ENCODE measurements around the gene SLC38A9. TPM values are rescaled to one million over a fixed set of nuclear protein-coding genes. Genes with fewer than 3 reads are reported as not detected.
A peak's percentile ranks its signal among the peaks of the same experiment; 100 is the strongest.

The SLC38A9 gene
- total and polyA plus RNA-seq, 9 of the 15 experiments (the other 6 are each of a cell fraction or from before 2014, with no cell fraction given), result 14.0 to 34.5 (median 20.7) TPM

DNA sequence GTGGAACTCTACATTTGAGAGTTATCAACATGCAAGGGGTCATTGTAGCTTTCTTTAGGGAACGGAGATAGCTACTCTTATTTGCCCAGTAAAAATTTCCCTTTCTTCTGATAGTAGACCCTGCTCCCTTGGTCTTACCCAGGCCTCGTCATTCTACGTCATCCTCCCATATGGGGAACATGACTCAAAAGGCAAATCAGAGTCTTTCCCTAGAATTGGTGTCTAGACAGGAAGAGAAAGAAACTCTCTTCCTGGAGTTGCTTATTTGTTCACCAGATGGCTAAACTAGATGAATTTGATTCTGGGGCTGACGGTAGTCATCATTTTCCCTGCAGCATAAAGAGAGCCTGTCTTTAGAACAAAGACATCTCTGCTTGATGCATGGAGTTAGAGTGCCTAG lies 12.2 kb upstream of the SLC38A9 start:
- Histone ChIP-seq H3K9ac (ENCODE audit: insufficient read depth in 1 of 2, low read depth in 2 of 2, low read length in 2 of 2) (no peak overlapping the region), H3K9me1 (ENCODE audit: control insufficient read depth, insufficient read depth, low read length) (no peaks in the 10 kb centered on the region), H3K27me3 (ENCODE audit: control insufficient read depth in 2 of 2, insufficient read depth in 2 of 2, low read length in 2 of 2) (no peaks in the 10 kb centered on the region; a peak in 1 of 5 replicates), H3K4me3 (no peak overlapping the region), H3K36me3 (ENCODE audit: control insufficient read depth, insufficient read depth, low read length) (no peaks in the 10 kb centered on the region), H3K79me2 (ENCODE audit: control insufficient read depth, insufficient read depth, low read length) (no peaks in the 10 kb centered on the region), H4K20me1 (replicated peaks; ENCODE audit: control insufficient read depth, insufficient read depth, low read length) (no peaks in the 10 kb centered on the region; the same call in 1 of the 2 replicates), H3K27ac (ENCODE audit: extremely low read depth, low read depth, low read length) (no peak overlapping the region), H3K4me2 (ENCODE audit: insufficient read depth, low read length) (no peak overlapping the region), H2AFZ (ENCODE audit: low read depth, low read length) (no peak overlapping the region), H3K9me3 (replicated peaks; ENCODE audit: control insufficient read depth, insufficient read depth, low read depth, low read length) (no peaks in the 10 kb centered on the region), H3K4me1 (replicated peaks in 1 of 2; ENCODE audit: control insufficient read depth in 2 of 2, insufficient read depth in 2 of 2, low read length in 2 of 2) (no peaks in the 10 kb centered on the region)
- no TSS peak for BruUV-seq (replicated peaks)
- DNase-seq (ENCODE audit: extremely low read depth in 1 of 4, low spot score in 3 of 4) (no peak), FAIRE-seq (no peak), ATAC-seq (no peak)
- TF ChIP-seq COPS2 (conservative IDR thresholded peaks at IDR 0.05) (no peak), SAFB2 (IDR thresholded peaks at IDR 0.05; ENCODE audit: borderline replicate concordance, low read depth, low read length, severe bottlenecking) (no peak), RFX5 (IDR thresholded peaks at IDR 0.05; ENCODE audit: low read depth, low read length) (no peak), SMAD4 (CRISPR knock-in tag; conservative IDR thresholded peaks at IDR 0.05) (peak; percentile 43; the same call in 1 of the 2 replicates), ATF1 (CRISPR knock-in tag; IDR thresholded peaks at IDR 0.05) (no peak), ATF1 (tag; IDR thresholded peaks at IDR 0.05) (peak; percentile 39; the same call in 1 of the 2 replicates), CREM (IDR thresholded peaks at IDR 0.05; ENCODE audit: low read depth) (0 out of 2 replicates have a peak, but pooled peaks have one; percentile 27), SRF (CRISPR knock-in tag; IDR thresholded peaks at IDR 0.05) (peak in 1 of 2 experiments; percentile 78; a peak in 1 of 4 replicates)
- TF ChIP-seq, protein P1, sequence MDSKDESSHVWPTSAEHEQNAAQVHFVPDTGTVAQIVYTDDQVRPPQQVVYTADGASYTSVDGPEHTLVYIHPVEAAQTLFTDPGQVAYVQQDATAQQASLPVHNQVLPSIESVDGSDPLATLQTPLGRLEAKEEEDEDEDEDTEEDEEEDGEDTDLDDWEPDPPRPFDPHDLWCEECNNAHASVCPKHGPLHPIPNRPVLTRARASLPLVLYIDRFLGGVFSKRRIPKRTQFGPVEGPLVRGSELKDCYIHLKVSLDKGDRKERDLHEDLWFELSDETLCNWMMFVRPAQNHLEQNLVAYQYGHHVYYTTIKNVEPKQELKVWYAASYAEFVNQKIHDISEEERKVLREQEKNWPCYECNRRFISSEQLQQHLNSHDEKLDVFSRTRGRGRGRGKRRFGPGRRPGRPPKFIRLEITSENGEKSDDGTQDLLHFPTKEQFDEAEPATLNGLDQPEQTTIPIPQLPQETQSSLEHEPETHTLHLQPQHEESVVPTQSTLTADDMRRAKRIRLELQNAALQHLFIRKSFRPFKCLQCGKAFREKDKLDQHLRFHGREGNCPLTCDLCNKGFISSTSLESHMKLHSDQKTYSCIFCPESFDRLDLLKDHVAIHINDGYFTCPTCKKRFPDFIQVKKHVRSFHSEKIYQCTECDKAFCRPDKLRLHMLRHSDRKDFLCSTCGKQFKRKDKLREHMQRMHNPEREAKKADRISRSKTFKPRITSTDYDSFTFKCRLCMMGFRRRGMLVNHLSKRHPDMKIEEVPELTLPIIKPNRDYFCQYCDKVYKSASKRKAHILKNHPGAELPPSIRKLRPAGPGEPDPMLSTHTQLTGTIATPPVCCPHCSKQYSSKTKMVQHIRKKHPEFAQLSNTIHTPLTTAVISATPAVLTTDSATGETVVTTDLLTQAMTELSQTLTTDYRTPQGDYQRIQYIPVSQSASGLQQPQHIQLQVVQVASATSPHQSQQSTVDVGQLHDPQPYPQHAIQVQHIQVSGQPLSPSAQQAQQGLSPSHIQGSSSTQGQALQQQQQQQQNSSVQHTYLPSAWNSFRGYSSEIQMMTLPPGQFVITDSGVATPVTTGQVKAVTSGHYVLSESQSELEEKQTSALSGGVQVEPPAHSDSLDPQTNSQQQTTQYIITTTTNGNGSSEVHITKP (IDR thresholded peaks at IDR 0.05; ENCODE audit: partially characterized antibody), result peak; percentile 33
- TF ChIP-seq, protein P2, sequence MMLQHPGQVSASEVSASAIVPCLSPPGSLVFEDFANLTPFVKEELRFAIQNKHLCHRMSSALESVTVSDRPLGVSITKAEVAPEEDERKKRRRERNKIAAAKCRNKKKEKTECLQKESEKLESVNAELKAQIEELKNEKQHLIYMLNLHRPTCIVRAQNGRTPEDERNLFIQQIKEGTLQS (IDR thresholded peaks at IDR 0.05), result 0 out of 2 replicates have a peak, but pooled peaks have one; percentile 18
- TF ChIP-seq, protein P2 (CRISPR knock-in tag; conservative IDR thresholded peaks at IDR 0.05), result no peak
- 5% methylated on average over 4 of the region's 4 CpGs for WGBS (ENCODE audit: insufficient coverage, low coverage, missing lambda C conversion rate)
- ChIA-PET POLR2A (no interaction called here), CTCF (ENCODE audit: low intra/inter-chr PET ratio) (no interaction called here)
- in situ Hi-C loops (cut with MboI) (no loop called here), intact Hi-C loops (cut with micrococcal nuclease) (no loop called here)
